HEK293T (cell line): ENCODE data around the gene ZNF862.

Source experiments
- CTCF ChIA-PET: fragments of 350-600 bp; formaldehyde crosslinking; extraction: SDS; loops from one replicate; lab custom pipeline; 2021; ENCODE audit warnings: antibody characterized with exemption, inconsistent platforms; lab: Yijun Ruan, JAX
- POLR2A ChIA-PET: fragments of 350-600 bp; formaldehyde crosslinking; extraction: SDS; loops from one replicate; lab custom pipeline; 2020; ENCODE audit warnings: antibody characterized with exemption, inconsistent platforms; lab: Yijun Ruan, JAX
- DNase-seq: peaks from one replicate; pipeline ENCODE4 v3.0.0; 2012; ENCODE audit warnings: mixed read lengths; ENCODE audit errors: extremely low spot score
- ARNT ChIP-seq: fragments of 450-650 bp; IDR thresholded peaks from 2 replicates; pipeline ENCODE4 v1.6.1; 2017; ENCODE audit warnings: mild to moderate bottlenecking
- BHLHE40 ChIP-seq: fragments of 450-650 bp; IDR thresholded peaks from 2 replicates; pipeline ENCODE4 v1.6.1; 2016; ENCODE audit warnings: mild to moderate bottlenecking, moderate library complexity, borderline replicate concordance
- CTBP1 ChIP-seq: fragments of 450-650 bp; IDR thresholded peaks from 2 replicates; pipeline ENCODE4 v1.6.1; 2016; ENCODE audit warnings: borderline replicate concordance
- ELF4 ChIP-seq: fragments of 450-650 bp; IDR thresholded peaks from 2 replicates; pipeline ENCODE4 v1.6.1; 2017; ENCODE audit warnings: antibody characterized with exemption
- FOXA1 ChIP-seq: fragments of 450-650 bp; IDR thresholded peaks from 2 replicates; pipeline ENCODE4 v1.6.1; 2016; ENCODE audit warnings: mild to moderate bottlenecking
- FOXK2 ChIP-seq: fragments of 450-650 bp; IDR thresholded peaks from 2 replicates; pipeline ENCODE4 v1.6.1; 2016; ENCODE audit warnings: mild to moderate bottlenecking
- FOXM1 ChIP-seq: fragments of 450-650 bp; IDR thresholded peaks from 2 replicates; pipeline ENCODE4 v1.6.1; 2017; ENCODE audit warnings: mild to moderate bottlenecking, borderline replicate concordance
- HDGF ChIP-seq: fragments of 450-650 bp; IDR thresholded peaks from 2 replicates; pipeline ENCODE4 v1.6.1; 2017; ENCODE audit warnings: antibody characterized with exemption, borderline replicate concordance
- L3MBTL2 ChIP-seq: fragments of 450-650 bp; conservative IDR thresholded peaks from 2 replicates; pipeline ENCODE4 v1.6.1; 2016; ENCODE audit warnings: mild to moderate bottlenecking
- LEF1 ChIP-seq: fragments of 450-650 bp; IDR thresholded peaks from 2 replicates; pipeline ENCODE4 v1.6.1; 2017; ENCODE audit warnings: mild to moderate bottlenecking, borderline replicate concordance
- NFRKB ChIP-seq: fragments of 450-650 bp; IDR thresholded peaks from 2 replicates; pipeline ENCODE4 v1.6.1; 2016; ENCODE audit warnings: mild to moderate bottlenecking, moderate library complexity
- PKNOX1 ChIP-seq: fragments of 450-650 bp; IDR thresholded peaks from 2 replicates; pipeline ENCODE4 v1.6.1; 2016
- SP1 ChIP-seq: fragments of 450-650 bp; IDR thresholded peaks from 2 replicates; pipeline ENCODE4 v1.6.1; 2017
- SUZ12 ChIP-seq: fragments of 450-650 bp; IDR thresholded peaks from 2 replicates; pipeline ENCODE4 v1.6.1; 2016; ENCODE audit warnings: mild to moderate bottlenecking
- TARDBP ChIP-seq: fragments of 450-650 bp; IDR thresholded peaks from 2 replicates; pipeline ENCODE4 v1.6.1; 2016
- ZNF384 ChIP-seq: fragments of 450-650 bp; IDR thresholded peaks from 2 replicates; pipeline ENCODE4 v1.6.1; 2016

ZNF862 gene

GRCh38 chr7:149870701-149871483, 32.7 kb downstream of the ZNF862 start:
- ChIA-PET CTCF (interaction anchor here (2.1 kb wide), 1 partner anchor 10 kb away, joined by 7 read pairs; no protein-coding TSS in a partner anchor), POLR2A (interaction anchor here (1.2 to 2.6 kb wide), 4 partner anchors 9 to 33 kb away, joined by 3 to 15 read pairs (median 5); partner anchors contain the start of gene ZNF862)
- no peak for DNase-seq
- TF ChIP-seq LEF1 (no peak), PKNOX1 (no peak), CTBP1 (no peak), FOXM1 (no peak), ZNF384 (no peak), FOXA1 (no peak), ARNT (no peak)

- POLR2A ChIA-PET: interaction anchor here (1.2 to 2.6 kb wide), 4 partner anchors 10 to 34 kb away, joined by 3 to 15 read pairs (median 5); partner anchors contain the start of gene ZNF862
- CTCF ChIA-PET: interaction anchor here (1.3 kb wide), 1 partner anchor 72 kb away, joined by 4 read pairs; no protein-coding TSS in a partner anchor
- TF ChIP-seq TARDBP (no peak), FOXK2 (no peak), ZNF384 (no peak), SP1 (no peak), LEF1 (no peak), ELF4 (no peak), ARNT (no peak), CTBP1 (no peak)
- no peak for DNase-seq
Observed at GRCh38 chr7:149871576-149871975, 33.4 kb downstream of the ZNF862 start.

DNA sequence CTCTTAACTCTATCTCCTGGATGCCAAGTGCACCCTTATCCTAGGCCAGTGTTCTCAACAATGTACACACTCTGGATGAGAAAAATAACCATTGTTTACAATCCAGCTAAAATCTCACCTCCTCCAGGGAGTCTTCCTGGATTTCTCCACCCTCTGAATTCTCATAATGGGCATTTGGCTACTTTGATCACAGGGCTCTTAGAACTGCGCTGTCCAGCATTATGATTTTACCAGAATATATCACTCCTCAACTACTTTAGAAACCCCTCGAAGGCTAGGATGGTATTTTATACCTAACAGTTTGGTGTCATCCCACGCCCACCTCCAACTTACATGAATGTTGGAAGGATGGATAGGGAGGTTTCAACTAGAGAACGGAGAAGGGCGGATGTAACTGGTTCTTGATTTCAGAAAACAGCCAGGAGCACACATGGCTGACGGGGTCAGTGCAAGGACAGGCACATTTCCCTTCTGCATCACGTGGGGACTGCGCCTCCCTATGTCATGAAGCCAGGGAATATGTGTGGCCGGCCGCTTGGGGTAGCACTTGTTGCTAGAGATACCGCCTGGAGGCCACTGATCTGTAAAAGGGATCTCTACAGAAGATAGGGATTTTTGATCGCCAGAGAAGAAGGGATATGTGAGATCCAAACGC, 34.4 kb downstream of the ZNF862 start:
- POLR2A ChIA-PET: interaction anchor here (0.6 to 1.4 kb wide), 3 partner anchors 23 to 1568 kb away, joined by 3 to 6 read pairs (median 3); partner anchors contain the start of gene ZNF862
- TF ChIP-seq FOXM1 (no peak), L3MBTL2 (no peak; the same call in none of the 2 replicates), FOXK2 (no peak), BHLHE40 (no peak), LEF1 (no peak), HDGF (no peak)
- peak; percentile 89 for DNase-seq
- CTCF ChIA-PET: interaction anchor here (1.3 kb wide), 1 partner anchor 73 kb away, joined by 4 read pairs; no protein-coding TSS in a partner anchor

GRCh38 chr7:149873074-149873969, 35.1 kb downstream of the ZNF862 start, which contains the start of gene ATP6V0E2:
Gene ATP6V0E2, plus strand, starts transcription at chr7:149873969. Its CDS starts 97 bp downstream, at chr7:149874066.
- peak; percentile 100 for DNase-seq
- ChIA-PET POLR2A (interaction anchor here (1.8 kb wide), 1 partner anchor 18 kb away, joined by 5 read pairs; no protein-coding TSS in a partner anchor), CTCF (no interaction called here)
- TF ChIP-seq ZNF384 (no peak), FOXM1 (0 out of 2 replicates have a peak, but pooled peaks have one; percentile 24), SUZ12 (no peak), PKNOX1 (peak; percentile 99), BHLHE40 (no peak), ARNT (0 out of 2 replicates have a peak, but pooled peaks have one; percentile 40), SP1 (no peak), CTBP1 (no peak), TARDBP (no peak), FOXA1 (no peak), LEF1 (0 out of 2 replicates have a peak, but pooled peaks have one; percentile 32), L3MBTL2 (peak; percentile 90), FOXK2 (no peak), NFRKB (no peak), HDGF (no peak), ELF4 (no peak)

DNA sequence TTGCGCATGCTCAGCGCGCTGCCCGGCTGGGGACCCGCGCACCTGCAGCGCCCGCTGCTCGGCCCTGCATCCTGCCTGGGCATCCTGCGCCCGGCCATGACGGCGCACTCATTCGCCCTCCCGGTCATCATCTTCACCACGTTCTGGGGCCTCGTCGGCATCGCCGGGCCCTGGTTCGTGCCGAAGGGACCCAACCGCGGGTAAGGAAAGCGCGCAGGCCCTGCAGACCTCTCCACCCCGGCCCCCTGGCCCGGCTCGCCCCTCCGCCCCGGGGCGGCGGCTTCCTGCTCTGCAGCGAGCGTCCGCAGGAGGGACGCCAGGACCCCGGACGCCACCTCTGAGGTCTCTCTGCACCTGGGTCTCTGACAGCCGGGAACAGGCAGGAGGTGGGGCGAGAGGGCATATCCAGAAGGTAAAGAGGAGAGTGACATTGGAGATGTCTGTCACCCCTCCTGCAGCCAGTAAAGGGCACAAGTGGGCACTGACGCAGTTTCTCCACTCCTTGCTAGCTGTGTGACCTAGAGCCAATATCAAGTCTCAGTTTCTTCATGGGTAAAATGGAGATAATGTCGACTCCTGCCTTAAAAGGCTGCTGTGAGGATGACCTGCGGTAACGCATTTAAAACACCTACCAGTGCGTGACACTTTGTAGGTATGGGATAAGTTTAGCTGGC, 35.9 kb downstream of the ZNF862 start:
- DNase-seq: no peak
- TF ChIP-seq HDGF: no peak
- peak; percentile 56 for TF ChIP-seq L3MBTL2
- no peak for TF ChIP-seq SP1
- no peak for TF ChIP-seq PKNOX1
- no peak for TF ChIP-seq FOXK2
- no peak for TF ChIP-seq ELF4
- no peak for TF ChIP-seq NFRKB
- TF ChIP-seq CTBP1: no peak
- TF ChIP-seq LEF1: no peak
- CTCF ChIA-PET: no interaction called here
- POLR2A ChIA-PET: interaction anchor here (0.6 to 1.8 kb wide), 2 partner anchors 19 to 449 kb away, joined by 3 to 5 read pairs; partner anchors contain the start of genes ACTR3C and LRRC61
